IMR-90 (cell line): ENCODE data around the gene C5AR2. TPM values are rescaled to one million over a fixed set of nuclear protein-coding genes. Genes with fewer than 3 reads are reported as not detected.
A peak's percentile ranks its signal among the peaks of the same experiment; 100 is the strongest.

Experiments
- ATAC-seq: fragments of 200-7000 bp; cut with Tn5 transposase; 2 replicates; pipeline ENCODE4 v1.9.1; 2020; ENCODE audit warnings: low read depth, mild to moderate bottlenecking, moderate library complexity
- BruUV-seq: library from RNA; stranded (reverse); fragments of 400-500 nt; replicated peaks from 2 replicates; lab custom pipeline; 2021; lab: Mats Ljungman, UMichigan
- CTCF ChIA-PET: fragments of 300-600 bp; formaldehyde crosslinking; extraction: SDS; loops from one replicate; lab custom pipeline; 2021; ENCODE audit warnings: antibody characterized with exemption; lab: Yijun Ruan, JAX
- POLR2A ChIA-PET: fragments of 300-600 bp; sonication (Branson Sonifier 250); formaldehyde crosslinking; loops from one replicate; lab custom pipeline; 2022; ENCODE audit warnings: antibody characterized with exemption; ENCODE audit not compliant: unreplicated experiment; lab: Charles Lee
- DNase-seq: peaks from one replicate; pipeline ENCODE4 v3.0.0; 2013
- H2AFZ ChIP-seq: replicated peaks from 2 replicates; pipeline ENCODE3; 2013; ENCODE audit warnings: low read length, mild to moderate bottlenecking; ENCODE audit not compliant: poor library complexity
- H2AK5ac ChIP-seq: 2 replicates; pipeline ENCODE4 v1.6.1; 2013; ENCODE audit warnings: low read depth, low read length, inconsistent platforms
- H2AK9ac ChIP-seq: replicated peaks from 2 replicates; pipeline ENCODE3; 2013; ENCODE audit warnings: mild to moderate bottlenecking, low read depth, low read length, moderate library complexity; ENCODE audit not compliant: poor library complexity
- H2BK120ac ChIP-seq: 2 replicates; pipeline ENCODE4 v1.6.1; 2013; ENCODE audit warnings: low read depth, low read length, inconsistent platforms
- H2BK15ac ChIP-seq: 3 replicates; pipeline ENCODE4 v1.6.1; 2013; ENCODE audit warnings: low read depth, low read length, inconsistent platforms
- H2BK20ac ChIP-seq: 2 replicates; pipeline ENCODE4 v1.6.1; 2013; ENCODE audit warnings: low read depth, mild to moderate bottlenecking, inconsistent platforms, low read length, moderate library complexity
- H2BK5ac ChIP-seq: 2 replicates; pipeline ENCODE4 v1.6.1; 2013; ENCODE audit warnings: mild to moderate bottlenecking, low read depth, low read length, inconsistent platforms; ENCODE audit not compliant: poor library complexity, severe bottlenecking
- H3K14ac ChIP-seq: replicated peaks from 2 replicates; pipeline ENCODE4 v1.6.1; 2013; ENCODE audit warnings: low read depth, low read length, inconsistent platforms
- H3K18ac ChIP-seq: 2 replicates; pipeline ENCODE4 v1.6.1; 2013; ENCODE audit warnings: low read depth, low read length, control low read depth
- H3K23ac ChIP-seq: 2 replicates; pipeline ENCODE4 v1.6.1; 2013; ENCODE audit warnings: low read depth, low read length, inconsistent platforms
- H3K27ac ChIP-seq: 2 replicates; pipeline ENCODE4 v1.5.1; 2013; ENCODE audit warnings: mild to moderate bottlenecking, control low read depth, low read length; ENCODE audit not compliant: insufficient read depth
- H3K27me3 ChIP-seq: 2 replicates; pipeline ENCODE4 v1.6.1; 2013; ENCODE audit warnings: low read length; ENCODE audit not compliant: control insufficient read depth, insufficient read depth
- H3K36me3 ChIP-seq: 2 replicates; pipeline ENCODE4 v1.6.1; 2013; ENCODE audit warnings: low read length, mixed read lengths; ENCODE audit not compliant: control insufficient read depth, insufficient read depth
- H3K4ac ChIP-seq: 2 replicates; pipeline ENCODE4 v1.6.1; 2013; ENCODE audit warnings: low read depth, low read length, inconsistent platforms
- H3K4me1 ChIP-seq: 2 replicates; pipeline ENCODE4 v1.6.1; 2013; ENCODE audit warnings: low read length, mixed read lengths; ENCODE audit not compliant: control insufficient read depth, insufficient read depth
- H3K4me2 ChIP-seq: 2 replicates; pipeline ENCODE4 v1.6.1; 2013; ENCODE audit warnings: low read depth, mild to moderate bottlenecking, control low read depth, low read length, moderate library complexity
- H3K4me3 ChIP-seq: 2 replicates; pipeline ENCODE4 v1.5.1; 2013; ENCODE audit warnings: low read depth, mild to moderate bottlenecking, control low read depth, low read length, moderate library complexity; ENCODE audit not compliant: insufficient read depth
- H3K56ac ChIP-seq: 2 replicates; pipeline ENCODE4 v1.6.1; 2013; ENCODE audit warnings: low read length, inconsistent platforms; ENCODE audit not compliant: insufficient read depth; ENCODE audit errors: extremely low read depth
- H3K79me1 ChIP-seq, 2 experiments: 2 replicates each; pipeline ENCODE4 v1.6.1; 2013; ENCODE audit warnings: low read length in 2 of 2, inconsistent platforms in 1 of 2, low read depth in 1 of 2
- H3K9ac ChIP-seq: 2 replicates; pipeline ENCODE4 v1.6.1; 2013; ENCODE audit warnings: low read depth, low read length, control low read depth
- H3K9me1 ChIP-seq: 2 replicates; pipeline ENCODE4 v1.6.1; 2013; ENCODE audit warnings: low read length, inconsistent platforms; ENCODE audit not compliant: insufficient read depth
- H3K9me3 ChIP-seq: 2 replicates; pipeline ENCODE4 v1.6.1; 2013; ENCODE audit warnings: low read length; ENCODE audit not compliant: control insufficient read depth, insufficient read depth
- H4K20me1 ChIP-seq: 2 replicates; pipeline ENCODE4 v1.6.1; 2013; ENCODE audit warnings: low read length, inconsistent platforms; ENCODE audit not compliant: insufficient read depth
- H4K5ac ChIP-seq: 2 replicates; pipeline ENCODE4 v1.6.1; 2013; ENCODE audit warnings: mild to moderate bottlenecking, low read depth, low read length, control low read depth
- H4K8ac ChIP-seq, 2 experiments: 2 replicates each; pipeline ENCODE4 v1.6.1; 2013; ENCODE audit warnings: low read depth in 2 of 2, low read length in 2 of 2, control low read depth in 1 of 2, inconsistent platforms in 1 of 2
- H4K91ac ChIP-seq: 2 replicates; pipeline ENCODE4 v1.6.1; 2013; ENCODE audit warnings: low read depth, low read length, inconsistent platforms; ENCODE audit not compliant: insufficient read depth
- CEBPB ChIP-seq: IDR thresholded peaks from 2 replicates; pipeline ENCODE4 v1.6.1; 2012; ENCODE audit warnings: low read depth, low read length, improper control_type of control experiment
- CHD1 ChIP-seq: IDR thresholded peaks from 2 replicates; pipeline ENCODE4 v1.6.1; 2012; ENCODE audit warnings: low read depth, low read length, improper control_type of control experiment
- FOS ChIP-seq: fragments of 150-350 bp; IDR thresholded peaks from 2 replicates; pipeline ENCODE4 v1.6.1; 2016; ENCODE audit warnings: low read depth, low read length
- MAFK ChIP-seq: IDR thresholded peaks from 2 replicates; pipeline ENCODE4 v1.6.1; 2012; ENCODE audit warnings: low read depth, low read length, improper control_type of control experiment
- MAZ ChIP-seq: IDR thresholded peaks from 2 replicates; pipeline ENCODE4 v1.6.1; 2012; ENCODE audit warnings: low read depth, mild to moderate bottlenecking, low read length, improper control_type of control experiment, moderate library complexity, borderline replicate concordance
- NFE2L2 ChIP-seq: fragments of 150-350 bp; IDR thresholded peaks from 2 replicates; pipeline ENCODE4 v1.6.1; 2016; ENCODE audit warnings: low read depth, mild to moderate bottlenecking, low read length
- POLR2A ChIP-seq: IDR thresholded peaks from 2 replicates; pipeline ENCODE4 v1.6.1; 2012; ENCODE audit warnings: mild to moderate bottlenecking, low read depth, low read length
- RAD21 ChIP-seq: IDR thresholded peaks from 2 replicates; pipeline ENCODE4 v1.6.1; 2012; ENCODE audit warnings: low read length, improper control_type of control experiment
- RCOR1 ChIP-seq: IDR thresholded peaks from 2 replicates; pipeline ENCODE4 v1.6.1; 2012; ENCODE audit warnings: mild to moderate bottlenecking, low read length, improper control_type of control experiment; ENCODE audit not compliant: insufficient replicate concordance
- RFX5 ChIP-seq: IDR thresholded peaks from 2 replicates; pipeline ENCODE4 v1.8.0; 2012; ENCODE audit warnings: low read depth, mild to moderate bottlenecking, low read length, moderate library complexity
- SMC3 ChIP-seq: fragments of 150-350 bp; IDR thresholded peaks from 2 replicates; pipeline ENCODE4 v1.6.1; 2016; ENCODE audit warnings: low read depth, mild to moderate bottlenecking, antibody characterized with exemption, low read length, moderate library complexity
- WGBS, 2 experiments: methylation state at CpG; one replicate each; pipeline versions ENCODE4 v1.1.5 to v1.1.7; 2013; ENCODE audit warnings: missing lambda C conversion rate in 2 of 2; ENCODE audit not compliant: insufficient read length in 1 of 2; ENCODE audit errors: extremely low coverage in 2 of 2; 5-methylcytosine and 5-hydroxymethylcytosine counted together
- dilution Hi-C: fragments of 300-500 bp; cut with HindIII; formaldehyde crosslinking; loops from one replicate; pipeline ENCODE4 v1.14.3; 2018; ENCODE audit warnings: low sequenced_read_pairs; ENCODE audit not compliant: unreplicated experiment
- in situ Hi-C: fragments of 300-500 bp; cut with MboI; formaldehyde crosslinking; loops from 3 replicates; pipeline ENCODE4 v1.14.3; 2019; ENCODE audit warnings: low sequenced_read_pairs, inconsistent platforms, mixed read lengths
- intact Hi-C: fragments of 100-400 bp; cut with micrococcal nuclease; formaldehyde crosslinking; loops from 2 replicates; pipeline ENCODE4 v1.10.0; 2022
- polyA plus RNA-seq, 3 experiments: library from polyadenylated mRNA; depleted of rRNA; stranded (reverse); fragments of >200 nt; gene quantifications; 2 replicates each; pipeline ENCODE4 v1.2.3, GENCODE V29; 2012; ENCODE audit warnings: low replicate concordance in 1 of 3
- total RNA-seq: library from RNA; depleted of rRNA; stranded (reverse); fragments of >200 nt; gene quantifications from 2 replicates; pipeline ENCODE4 v1.2.3, GENCODE V29; 2012
- TF ChIP-seq, protein P1 (sequence below): conservative IDR thresholded peaks from 2 replicates; pipeline ENCODE4 v1.5.1; 2012; ENCODE audit warnings: mild to moderate bottlenecking, low read depth, low read length, improper control_type of control experiment
- TF ChIP-seq, protein P2 (sequence below): fragments of 150-350 bp; IDR thresholded peaks from 2 replicates; pipeline ENCODE4 v1.6.1; 2017; ENCODE audit warnings: mild to moderate bottlenecking, antibody characterized with exemption, low read length, low read depth

C5AR2 gene
- total and polyA plus RNA-seq, 2 of the 4 experiments (the other 2 are of a cell fraction), result not detected

DNA sequence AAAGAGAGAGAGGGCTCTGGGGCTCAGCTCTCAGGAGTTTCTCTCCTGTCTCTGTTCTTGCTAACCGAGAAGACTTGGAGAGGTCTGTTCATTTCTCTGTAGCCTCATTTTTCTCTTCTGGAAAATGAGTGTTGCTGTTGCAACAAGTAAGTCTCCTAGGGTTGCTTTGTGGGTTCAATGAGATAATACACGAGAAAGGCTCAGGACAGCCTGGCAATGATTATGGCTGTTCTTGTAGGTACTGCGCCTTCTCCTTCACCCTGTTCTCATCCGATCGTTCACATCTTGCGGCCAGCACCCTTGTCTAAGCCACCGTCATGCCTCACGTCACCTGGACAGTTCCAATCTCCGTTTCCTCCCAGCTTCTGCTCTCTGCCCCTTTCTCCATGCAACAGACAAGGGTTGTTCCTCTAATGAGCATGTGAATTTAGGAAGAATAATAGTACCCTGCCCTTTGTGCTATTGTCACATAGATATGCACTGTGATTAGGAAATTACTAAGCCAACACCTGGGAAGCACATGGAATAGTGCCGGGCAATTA, 18.1 kb upstream of the C5AR2 start:
- H3K14ac ChIP-seq, result no peak overlapping the region
- in situ Hi-C loops, result no loop called here
- no peak overlapping the region for H2AK9ac ChIP-seq
- H3K4me2 ChIP-seq, result no peak overlapping the region
- POLR2A ChIA-PET, result no interaction called here
- H2BK120ac ChIP-seq, result no peak overlapping the region; the same call in 1 of the 2 replicates
- no peak overlapping the region for H3K23ac ChIP-seq
- no peak overlapping the region for H4K8ac ChIP-seq
- H2AK5ac ChIP-seq, result peak overlapping the region; percentile 46
- H4K20me1 ChIP-seq, result no peaks in the 10 kb centered on the region
- H3K4me3 ChIP-seq, result no peak overlapping the region
- no peak overlapping the region for H2AFZ ChIP-seq
- 0 out of 2 replicates have a peak, but pooled peaks cover 2% of the 10 kb centered on the region for H3K4me1 ChIP-seq
- H3K9ac ChIP-seq, result no peak overlapping the region
- H3K79me1 ChIP-seq, result no peaks in the 10 kb centered on the region
- WGBS, 2 experiments, result 80% methylated on average over 1 of the region's 10 CpGs; no CpG with 5 or more reads in 1 of the 2 experiments
- no peaks in the 10 kb centered on the region for H3K27me3 ChIP-seq
- no peaks in the 10 kb centered on the region for H3K9me3 ChIP-seq
- 0 out of 2 replicates have a peak, but pooled peaks cover 4% of the 10 kb centered on the region for H3K9me1 ChIP-seq
- H4K91ac ChIP-seq, result no peak overlapping the region; the same call in 1 of the 2 replicates
- no peak overlapping the region for H2BK5ac ChIP-seq
- no peaks in the 10 kb centered on the region for H3K36me3 ChIP-seq
- no TSS peak for BruUV-seq
- H4K5ac ChIP-seq, result no peak overlapping the region
- CTCF ChIA-PET, result no interaction called here
- H3K27ac ChIP-seq, result no peak overlapping the region
- dilution Hi-C loops, result no loop called here
- H3K4ac ChIP-seq, result peak overlapping the region; percentile 14; the same call in 1 of the 2 replicates
- no peak for TF ChIP-seq MAFK
- no peak for TF ChIP-seq FOS
- no peak for TF ChIP-seq POLR2A
- TF ChIP-seq RFX5, result no peak
- TF ChIP-seq RCOR1, result no peak
- no peak for TF ChIP-seq RAD21
- TF ChIP-seq MAZ, result no peak
- TF ChIP-seq CHD1, result no peak
- no peak for TF ChIP-seq NFE2L2
- TF ChIP-seq, protein P1, sequence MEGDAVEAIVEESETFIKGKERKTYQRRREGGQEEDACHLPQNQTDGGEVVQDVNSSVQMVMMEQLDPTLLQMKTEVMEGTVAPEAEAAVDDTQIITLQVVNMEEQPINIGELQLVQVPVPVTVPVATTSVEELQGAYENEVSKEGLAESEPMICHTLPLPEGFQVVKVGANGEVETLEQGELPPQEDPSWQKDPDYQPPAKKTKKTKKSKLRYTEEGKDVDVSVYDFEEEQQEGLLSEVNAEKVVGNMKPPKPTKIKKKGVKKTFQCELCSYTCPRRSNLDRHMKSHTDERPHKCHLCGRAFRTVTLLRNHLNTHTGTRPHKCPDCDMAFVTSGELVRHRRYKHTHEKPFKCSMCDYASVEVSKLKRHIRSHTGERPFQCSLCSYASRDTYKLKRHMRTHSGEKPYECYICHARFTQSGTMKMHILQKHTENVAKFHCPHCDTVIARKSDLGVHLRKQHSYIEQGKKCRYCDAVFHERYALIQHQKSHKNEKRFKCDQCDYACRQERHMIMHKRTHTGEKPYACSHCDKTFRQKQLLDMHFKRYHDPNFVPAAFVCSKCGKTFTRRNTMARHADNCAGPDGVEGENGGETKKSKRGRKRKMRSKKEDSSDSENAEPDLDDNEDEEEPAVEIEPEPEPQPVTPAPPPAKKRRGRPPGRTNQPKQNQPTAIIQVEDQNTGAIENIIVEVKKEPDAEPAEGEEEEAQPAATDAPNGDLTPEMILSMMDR, result no peak
- no peak for TF ChIP-seq CEBPB
- TF ChIP-seq SMC3, result no peak
- TF ChIP-seq, protein P2, sequence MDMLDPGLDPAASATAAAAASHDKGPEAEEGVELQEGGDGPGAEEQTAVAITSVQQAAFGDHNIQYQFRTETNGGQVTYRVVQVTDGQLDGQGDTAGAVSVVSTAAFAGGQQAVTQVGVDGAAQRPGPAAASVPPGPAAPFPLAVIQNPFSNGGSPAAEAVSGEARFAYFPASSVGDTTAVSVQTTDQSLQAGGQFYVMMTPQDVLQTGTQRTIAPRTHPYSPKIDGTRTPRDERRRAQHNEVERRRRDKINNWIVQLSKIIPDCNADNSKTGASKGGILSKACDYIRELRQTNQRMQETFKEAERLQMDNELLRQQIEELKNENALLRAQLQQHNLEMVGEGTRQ, result no peak
- DNase-seq (no peak), ATAC-seq (no peak)
- H2BK20ac ChIP-seq, result no peak overlapping the region; the same call in 1 of the 2 replicates
- H2BK15ac ChIP-seq, result no peak overlapping the region
- no peak overlapping the region for H3K18ac ChIP-seq
- intact Hi-C loops, result no loop called here
- no peak overlapping the region for H3K56ac ChIP-seq
